ENCODE data around the gene GIMAP2.

Gene GIMAP2

DNA sequence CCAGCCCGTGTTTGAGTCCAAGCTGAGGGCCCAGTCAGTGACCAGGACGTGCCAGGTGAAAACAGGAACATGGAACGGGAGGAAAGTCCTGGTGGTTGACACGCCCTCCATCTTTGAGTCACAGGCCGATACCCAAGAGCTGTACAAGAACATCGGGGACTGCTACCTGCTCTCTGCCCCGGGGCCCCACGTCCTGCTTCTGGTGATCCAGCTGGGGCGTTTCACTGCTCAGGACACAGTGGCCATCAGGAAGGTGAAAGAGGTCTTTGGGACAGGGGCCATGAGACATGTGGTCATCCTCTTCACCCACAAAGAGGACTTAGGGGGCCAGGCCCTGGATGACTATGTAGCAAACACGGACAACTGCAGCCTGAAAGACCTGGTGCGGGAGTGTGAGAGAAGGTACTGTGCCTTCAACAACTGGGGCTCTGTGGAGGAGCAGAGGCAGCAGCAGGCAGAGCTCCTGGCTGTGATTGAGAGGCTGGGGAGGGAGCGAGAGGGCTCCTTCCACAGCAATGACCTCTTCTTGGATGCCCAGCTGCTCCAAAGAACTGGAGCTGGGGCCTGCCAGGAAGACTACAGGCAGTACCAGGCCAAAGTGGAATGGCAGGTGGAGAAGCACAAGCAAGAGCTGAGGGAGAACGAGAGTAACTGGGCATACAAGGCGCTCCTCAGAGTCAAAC, 56.9 kb downstream of the GIMAP2 start:
- peaks cover 75% of the 10 kb centered on the region for H3K36me3 ChIP-seq (ENCODE audit: insufficient read depth, low read length)
- H2AFZ ChIP-seq (ENCODE audit: low read depth, low read length), result no peak overlapping the region
- peak overlapping the region; percentile 70 for H3K4me2 ChIP-seq (ENCODE audit: insufficient read depth, low read length)
- peaks cover 65% of the 10 kb centered on the region for H3K79me2 ChIP-seq (ENCODE audit: insufficient read depth, low read length)
- peaks cover 19% of the 10 kb centered on the region for H4K20me1 ChIP-seq (ENCODE audit: insufficient read depth, low read length)
- H3K4me3 ChIP-seq (ENCODE audit: low read depth in 1 of 2, low read length in 2 of 2), result peak overlapping the region in 1 of 2 experiments; percentile 33; a peak in 1 of 4 replicates
- H3K4me1 ChIP-seq (ENCODE audit: insufficient read depth, low read length), result peaks cover 68% of the 10 kb centered on the region
- no peak for DNase-seq
- H3K27me3 ChIP-seq (ENCODE audit: insufficient read depth, low read length, poor library complexity), result no peaks in the 10 kb centered on the region
- no peak for TF ChIP-seq EZH2 (IDR thresholded peaks at IDR 0.05; ENCODE audit: borderline replicate concordance, low read depth, low read length, severe bottlenecking)
- TF ChIP-seq, protein P1, sequence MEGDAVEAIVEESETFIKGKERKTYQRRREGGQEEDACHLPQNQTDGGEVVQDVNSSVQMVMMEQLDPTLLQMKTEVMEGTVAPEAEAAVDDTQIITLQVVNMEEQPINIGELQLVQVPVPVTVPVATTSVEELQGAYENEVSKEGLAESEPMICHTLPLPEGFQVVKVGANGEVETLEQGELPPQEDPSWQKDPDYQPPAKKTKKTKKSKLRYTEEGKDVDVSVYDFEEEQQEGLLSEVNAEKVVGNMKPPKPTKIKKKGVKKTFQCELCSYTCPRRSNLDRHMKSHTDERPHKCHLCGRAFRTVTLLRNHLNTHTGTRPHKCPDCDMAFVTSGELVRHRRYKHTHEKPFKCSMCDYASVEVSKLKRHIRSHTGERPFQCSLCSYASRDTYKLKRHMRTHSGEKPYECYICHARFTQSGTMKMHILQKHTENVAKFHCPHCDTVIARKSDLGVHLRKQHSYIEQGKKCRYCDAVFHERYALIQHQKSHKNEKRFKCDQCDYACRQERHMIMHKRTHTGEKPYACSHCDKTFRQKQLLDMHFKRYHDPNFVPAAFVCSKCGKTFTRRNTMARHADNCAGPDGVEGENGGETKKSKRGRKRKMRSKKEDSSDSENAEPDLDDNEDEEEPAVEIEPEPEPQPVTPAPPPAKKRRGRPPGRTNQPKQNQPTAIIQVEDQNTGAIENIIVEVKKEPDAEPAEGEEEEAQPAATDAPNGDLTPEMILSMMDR (IDR thresholded peaks at IDR 0.05; ENCODE audit: borderline replicate concordance, extremely low read depth, low read length, poor library complexity, severe bottlenecking), result no peak
- H3K9ac ChIP-seq (ENCODE audit: low read depth, low read length), result peak overlapping the region; percentile 14; the same call in 1 of the 2 replicates
- peak overlapping the region; percentile 95; the same call in 1 of the 2 replicates for H3K27ac ChIP-seq (ENCODE audit: low read length)
- no peaks in the 10 kb centered on the region for H3K9me3 ChIP-seq (ENCODE audit: insufficient read depth, low read length, severe bottlenecking)
- ATAC-seq (ENCODE audit: insufficient read depth, low read depth), result no peak
